OCI-M2 (cell line): ENCODE measurements around the gene CFAP299.

Experiments used
- DNase-seq: peaks from one replicate; lab custom pipeline; 2025; ENCODE audit not compliant: unreplicated experiment; lab: John Stamatoyannopoulos, UW

Gene CFAP299

GRCh38 chr4:80495865-80496264 lies 160.3 kb downstream of the CFAP299 start:
- DNase-seq, result no peak

- no peak for DNase-seq
Measured at GRCh38 chr4:80498725-80499124, 163.2 kb downstream of the CFAP299 start.

- DNase-seq, result no peak
Measured at GRCh38 chr4:80500613-80501012, 165.1 kb downstream of the CFAP299 start.

- peak; percentile 43 for DNase-seq
Measured at GRCh38 chr4:80507077-80507476, 171.5 kb downstream of the CFAP299 start.

DNA sequence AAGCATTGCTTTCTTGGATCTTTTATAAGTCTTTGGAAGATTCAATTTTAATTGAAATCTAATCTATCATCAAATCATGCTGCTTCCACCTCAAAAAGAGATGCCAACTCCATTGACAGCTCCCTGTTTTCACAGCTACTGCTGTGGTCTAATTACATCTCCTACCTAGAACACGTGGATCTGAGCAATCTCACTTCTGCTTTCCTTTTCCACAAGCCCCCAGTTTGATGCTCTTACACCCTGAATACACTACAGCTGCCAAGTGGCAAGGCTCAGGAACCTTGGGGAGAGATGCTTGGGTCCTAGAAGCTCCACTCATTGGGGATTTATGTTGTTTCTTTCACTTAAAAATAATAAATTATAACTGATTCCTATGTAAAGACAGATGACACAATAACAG lies 172.0 kb downstream of the CFAP299 start:
- no peak for DNase-seq

GRCh38 chr4:80515496-80515895 lies 180.0 kb downstream of the CFAP299 start:
- DNase-seq, result no peak

- DNase-seq, result no peak
Measured at GRCh38 chr4:80521438-80521837, 185.9 kb downstream of the CFAP299 start.

DNA sequence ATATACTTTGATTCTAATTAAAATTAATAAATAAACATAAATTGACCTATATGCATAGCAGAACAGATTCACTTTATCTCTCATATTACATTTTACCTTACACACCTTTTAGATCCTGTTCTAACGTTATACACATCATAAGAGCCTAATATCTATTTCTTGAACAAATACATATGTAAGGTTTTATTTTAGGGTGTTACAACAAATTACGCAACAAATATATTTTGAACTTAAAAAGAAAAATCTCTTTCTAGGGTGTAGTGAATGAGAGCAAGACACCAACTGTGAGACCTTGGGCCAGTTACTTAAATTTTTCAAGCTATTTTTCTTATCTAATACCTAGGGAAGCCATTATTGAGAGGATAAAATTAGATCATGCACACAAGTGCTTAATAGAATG lies 191.2 kb downstream of the CFAP299 start:
- no peak for DNase-seq

DNA sequence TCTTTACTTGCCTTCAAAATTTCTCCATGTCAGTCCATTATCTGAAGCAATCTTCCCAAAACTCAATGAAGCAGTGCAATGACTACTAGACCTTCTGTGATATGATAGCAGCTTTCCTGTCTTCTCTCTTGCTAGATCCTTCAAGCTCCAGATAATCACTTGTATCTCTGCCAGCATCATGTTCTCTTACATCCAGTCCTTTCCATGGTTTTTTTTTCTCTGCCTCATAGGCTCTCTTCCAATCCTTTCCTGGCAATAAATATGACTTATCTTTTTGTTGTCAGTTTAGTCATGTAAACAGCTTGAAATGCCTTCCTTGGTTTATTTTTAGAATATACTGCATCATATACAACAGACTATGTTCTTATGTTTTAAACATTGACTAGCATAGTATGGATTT lies 193.5 kb downstream of the CFAP299 start:
- DNase-seq, result no peak

DNA sequence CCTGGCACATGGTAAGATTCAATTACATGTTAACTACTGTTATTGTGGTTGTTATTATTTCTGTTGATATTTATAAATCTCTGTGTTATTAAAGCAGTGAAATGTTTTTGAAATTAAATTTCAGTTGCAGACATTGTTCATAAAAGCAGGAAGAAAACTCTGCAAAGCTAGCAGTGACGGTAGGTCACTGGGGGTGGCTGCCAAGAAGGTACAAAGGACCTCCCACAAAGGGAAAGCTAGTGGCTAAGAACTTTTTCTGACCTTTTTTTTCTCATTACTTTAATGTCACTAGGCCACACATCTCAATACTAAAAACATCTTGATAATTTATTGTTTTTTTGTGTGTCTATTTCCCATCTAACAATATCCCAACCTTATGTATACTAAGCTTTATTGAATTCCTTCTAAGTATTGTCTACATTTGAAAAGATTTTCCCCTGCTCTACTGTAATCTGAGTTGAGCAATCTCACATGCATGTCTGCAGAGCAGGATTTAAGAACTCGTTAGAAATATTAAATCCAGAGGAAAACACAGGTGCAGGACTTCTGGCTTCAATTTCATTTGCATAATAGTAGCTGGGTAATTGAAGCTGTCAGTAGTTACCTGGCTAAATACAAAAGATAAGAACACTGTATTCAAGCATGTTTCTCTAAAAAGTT lies 197.3 kb downstream of the CFAP299 start:
- no peak for DNase-seq

DNA sequence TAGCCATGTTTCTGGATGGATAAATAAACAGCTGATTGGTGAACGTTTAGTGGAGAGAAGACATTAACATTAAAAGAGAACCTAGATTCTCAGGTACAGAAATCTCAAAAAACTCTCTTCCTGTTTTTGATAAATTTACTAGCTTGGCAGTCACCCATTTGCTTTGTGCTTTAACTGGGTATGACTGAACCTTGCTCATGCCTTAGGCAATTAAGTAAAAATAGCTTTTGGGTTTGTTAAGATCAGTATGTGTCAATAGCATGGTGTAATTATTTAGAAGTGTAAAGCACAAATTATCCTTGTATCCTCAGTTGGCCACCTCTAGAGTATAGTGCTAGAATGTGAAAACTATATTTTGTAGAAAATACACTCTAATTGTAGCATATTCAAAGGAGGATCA lies 200.0 kb downstream of the CFAP299 start:
- DNase-seq, result no peak

DNA sequence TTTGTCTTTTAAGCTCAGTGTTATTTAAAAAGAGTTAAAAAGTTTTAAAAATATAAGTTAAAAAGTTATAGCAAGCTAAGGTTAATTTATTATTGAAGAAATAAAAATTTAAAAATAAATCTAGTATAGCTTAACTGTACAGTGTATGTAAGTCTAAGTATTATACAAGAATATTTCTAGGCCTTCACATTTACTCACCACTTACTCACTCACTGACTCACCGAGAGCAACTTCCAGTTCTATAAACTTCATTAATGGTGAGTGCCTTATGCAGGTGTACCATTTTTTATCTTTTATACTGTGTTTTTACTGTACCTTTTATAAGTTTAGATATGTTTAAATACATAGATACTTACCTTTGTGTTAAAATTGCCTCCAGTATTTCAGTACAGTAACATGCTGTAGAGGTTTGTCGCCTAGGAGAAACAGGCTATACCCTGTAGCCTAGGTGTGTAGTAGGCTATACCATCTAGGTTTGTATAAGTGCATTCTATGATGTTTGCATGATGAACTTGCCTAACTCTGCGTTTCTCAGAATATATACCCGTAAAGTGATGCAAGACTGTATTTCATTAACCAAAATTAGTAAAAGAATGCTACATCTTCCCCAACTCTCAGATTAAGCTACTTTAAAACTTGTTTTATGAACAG lies 202.9 kb downstream of the CFAP299 start:
- DNase-seq, result no peak

- DNase-seq, result no peak
Measured at GRCh38 chr4:80539190-80539589, 203.7 kb downstream of the CFAP299 start.

- DNase-seq, result no peak
Measured at GRCh38 chr4:80540349-80540748, 204.8 kb downstream of the CFAP299 start.

GRCh38 chr4:80540785-80541469 lies 205.4 kb downstream of the CFAP299 start:
- no peak for DNase-seq

- DNase-seq, result no peak
Measured at GRCh38 chr4:80542747-80543146, 207.2 kb downstream of the CFAP299 start.

DNA sequence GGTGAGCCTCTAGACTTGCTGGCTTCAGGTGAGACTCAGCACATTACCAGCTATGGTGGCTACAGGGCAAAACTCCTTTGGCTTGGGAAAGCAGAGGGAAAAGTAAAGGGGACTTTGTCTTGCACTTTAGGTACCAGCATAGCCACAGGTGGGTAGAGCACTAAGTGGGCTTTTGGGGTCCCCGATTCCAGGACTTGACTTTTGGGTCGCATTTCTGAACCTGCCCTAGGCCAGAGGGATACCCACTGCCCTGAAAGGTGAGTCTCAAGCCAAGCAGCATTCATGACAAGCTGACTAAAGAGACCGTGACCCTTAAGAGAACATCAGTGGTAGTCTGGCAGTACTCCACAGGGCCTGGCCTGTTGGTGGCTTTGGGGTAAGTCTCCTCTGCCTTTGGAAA lies 224.8 kb downstream of the CFAP299 start:
- no peak for DNase-seq

DNA sequence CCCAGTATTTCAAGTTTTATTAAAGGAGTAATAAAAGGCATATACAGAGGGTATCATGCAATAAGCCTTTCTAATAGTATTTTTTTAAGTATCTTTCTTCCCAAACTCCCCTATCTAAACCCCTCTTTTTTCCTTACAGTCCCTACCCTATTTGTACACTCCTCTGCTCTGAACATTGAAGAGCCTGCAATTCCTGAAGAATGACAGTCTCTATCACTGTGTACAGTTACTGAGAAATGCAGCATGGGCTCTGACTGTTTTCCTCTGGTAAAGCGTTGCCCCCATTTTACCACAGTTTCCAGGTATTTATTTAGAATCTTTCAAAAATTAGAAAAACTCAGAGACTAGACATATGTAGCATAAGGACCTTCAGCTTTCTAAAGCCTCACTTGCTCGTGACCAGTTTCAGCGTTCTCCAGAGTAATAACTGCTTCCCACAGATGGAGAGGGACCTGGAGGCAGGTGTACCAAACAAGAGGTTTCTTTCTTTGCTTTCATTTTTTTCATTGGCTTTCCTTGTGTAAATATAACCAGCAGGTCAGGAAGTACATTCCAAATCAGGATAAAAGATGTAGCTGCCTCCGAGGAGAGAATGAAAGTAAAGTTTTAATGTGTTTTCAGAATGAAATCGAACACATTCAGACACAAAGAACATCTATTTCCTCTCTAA lies 230.8 kb downstream of the CFAP299 start:
- no peak for DNase-seq

- no peak for DNase-seq
Measured at GRCh38 chr4:80568891-80569290, 233.4 kb downstream of the CFAP299 start.

- no peak for DNase-seq
Measured at GRCh38 chr4:80576796-80577195, 241.3 kb downstream of the CFAP299 start.

- no peak for DNase-seq
Measured at GRCh38 chr4:80578001-80578400, 242.5 kb downstream of the CFAP299 start.

DNA sequence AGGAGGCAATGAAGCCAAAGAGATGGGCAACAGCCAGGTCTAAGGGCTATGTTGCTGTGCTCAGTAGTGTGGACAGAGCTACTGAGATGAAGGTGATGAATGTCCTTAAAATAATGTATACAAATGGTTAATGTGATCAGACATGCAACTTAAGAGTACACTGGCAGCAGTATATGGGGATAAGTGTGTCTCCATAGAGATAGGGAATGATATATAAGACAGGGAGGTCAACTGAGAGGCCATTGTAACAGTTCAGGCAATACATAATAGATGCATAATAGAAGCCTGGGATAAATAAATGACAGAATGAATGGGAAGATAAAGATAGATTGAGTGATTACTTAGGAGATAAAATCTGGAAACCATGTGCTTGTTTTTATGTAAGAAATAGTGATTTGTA lies 250.0 kb downstream of the CFAP299 start:
- DNase-seq, result no peak
